HT1080 (cell line): ENCODE measurements around the gene CLDN11. TPM values are rescaled to one million over a fixed set of nuclear protein-coding genes. Genes with fewer than 3 reads are reported as not detected.

Experiments used
- DNase-seq: peaks from one replicate; pipeline ENCODE4 v3.0.0-alpha.2; 2015; ENCODE audit warnings: low read depth
- total RNA-seq: library from RNA; depleted of rRNA; stranded (reverse); fragments of >200 nt; shearing (Covaris generic); gene quantifications from 2 replicates; pipeline ENCODE4 v1.2.3, GENCODE V29; 2014

The CLDN11 gene
- total RNA-seq, 1 experiment from 2014 or later, result not detected

DNA sequence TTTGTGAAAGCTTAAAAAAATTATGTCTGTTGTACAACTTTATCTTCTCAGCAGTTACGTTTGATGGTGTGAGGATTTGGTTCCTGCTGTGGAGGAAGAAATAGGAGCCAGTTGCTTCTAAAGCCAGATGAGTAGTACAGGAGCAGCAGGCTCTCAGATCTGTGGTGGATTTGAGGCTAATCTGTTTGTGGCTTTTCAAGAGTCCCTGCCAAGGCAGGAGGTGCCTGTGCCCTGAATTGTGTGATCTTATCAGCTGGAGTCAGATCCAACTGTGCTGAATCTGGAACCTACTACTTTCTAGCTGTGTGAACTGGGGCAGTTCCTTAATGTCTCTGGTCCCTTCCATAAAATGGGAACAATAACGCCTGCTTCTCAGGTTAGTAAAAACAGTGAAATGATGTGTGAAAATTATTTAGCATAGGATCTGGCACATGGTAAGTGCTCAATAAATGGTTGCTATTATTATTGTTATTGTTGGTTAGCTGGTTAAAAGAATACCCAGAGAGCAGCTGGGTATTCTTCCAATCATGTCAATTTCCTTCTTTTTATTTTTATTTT lies 7.7 kb downstream of the CLDN11 start:
- DNase-seq, result no peak

DNA sequence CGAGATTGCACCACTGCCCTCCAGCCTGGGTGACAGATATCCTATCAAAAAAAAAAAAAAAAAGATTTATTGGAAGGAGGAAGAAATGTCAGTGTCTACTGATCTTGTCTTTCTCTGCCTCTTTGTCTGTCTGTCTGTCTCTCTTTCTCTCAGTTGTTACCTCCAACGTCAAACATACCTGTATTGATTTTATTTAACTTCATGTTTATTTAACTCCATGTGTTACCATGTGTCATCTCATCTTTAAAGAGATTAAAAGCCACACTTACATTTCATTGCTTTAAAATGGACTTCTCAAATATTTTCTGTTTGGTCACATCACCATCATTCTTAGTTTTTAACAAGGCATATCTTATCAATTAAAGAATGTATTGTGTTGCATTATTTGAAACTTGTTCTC lies 9.4 kb downstream of the CLDN11 start:
- DNase-seq, result peak; percentile 29

DNA sequence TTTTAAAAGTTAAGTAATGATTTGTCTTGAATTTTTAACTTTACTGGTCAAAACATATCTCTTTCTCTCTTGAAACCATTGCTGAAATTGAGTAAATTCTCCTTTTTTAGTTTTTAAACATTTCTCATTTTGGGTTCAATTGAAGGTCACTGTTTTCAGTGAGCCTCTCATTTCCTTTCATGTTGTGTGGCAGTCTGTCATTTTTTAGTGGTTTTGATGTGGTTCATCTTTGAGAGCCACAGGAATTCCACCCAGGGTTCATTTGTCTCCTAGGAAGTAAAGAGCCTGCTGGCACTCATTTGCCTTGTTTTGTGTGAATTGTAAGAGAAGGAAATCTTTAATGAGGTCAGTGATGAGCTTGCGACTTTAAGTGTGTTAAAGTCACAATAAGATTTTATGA lies 10.4 kb downstream of the CLDN11 start:
- DNase-seq, result peak; percentile 80

DNA sequence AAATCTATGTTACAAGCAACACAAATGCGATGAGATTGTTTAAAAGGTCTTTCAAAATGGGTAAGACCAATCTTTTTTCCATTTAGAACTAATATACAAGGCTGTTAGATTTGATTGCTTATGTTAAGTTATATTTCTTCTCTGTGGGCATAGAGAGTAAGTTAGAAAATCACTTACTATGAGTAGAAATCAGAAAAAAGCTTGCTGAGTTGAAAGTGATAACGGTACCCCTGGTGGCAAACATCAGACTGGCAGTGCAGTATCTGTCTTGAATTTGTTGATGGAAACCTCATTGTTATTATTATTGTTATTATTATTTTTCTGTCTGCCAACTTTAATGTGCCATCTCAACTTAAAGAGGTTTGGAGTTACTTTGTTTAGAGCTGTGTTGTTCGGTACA lies 12.4 kb downstream of the CLDN11 start:
- no peak for DNase-seq

DNA sequence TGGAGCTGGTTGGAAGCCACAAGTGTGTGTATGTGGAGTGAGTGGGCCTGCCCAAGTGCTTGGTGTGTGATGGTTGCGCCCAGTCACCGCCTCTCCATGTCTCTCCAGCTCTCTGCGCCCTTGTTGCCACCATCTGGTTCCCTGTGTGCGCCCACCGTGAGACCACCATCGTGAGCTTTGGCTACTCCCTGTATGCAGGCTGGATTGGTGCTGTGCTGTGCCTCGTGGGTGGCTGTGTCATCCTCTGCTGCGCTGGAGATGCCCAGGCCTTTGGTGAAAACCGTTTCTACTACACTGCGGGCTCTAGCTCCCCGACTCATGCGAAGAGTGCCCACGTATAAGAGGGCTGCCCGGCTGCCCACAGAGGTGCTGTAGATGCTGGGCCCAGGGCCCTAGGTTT lies 13.7 kb downstream of the CLDN11 start:
- DNase-seq, result no peak

DNA sequence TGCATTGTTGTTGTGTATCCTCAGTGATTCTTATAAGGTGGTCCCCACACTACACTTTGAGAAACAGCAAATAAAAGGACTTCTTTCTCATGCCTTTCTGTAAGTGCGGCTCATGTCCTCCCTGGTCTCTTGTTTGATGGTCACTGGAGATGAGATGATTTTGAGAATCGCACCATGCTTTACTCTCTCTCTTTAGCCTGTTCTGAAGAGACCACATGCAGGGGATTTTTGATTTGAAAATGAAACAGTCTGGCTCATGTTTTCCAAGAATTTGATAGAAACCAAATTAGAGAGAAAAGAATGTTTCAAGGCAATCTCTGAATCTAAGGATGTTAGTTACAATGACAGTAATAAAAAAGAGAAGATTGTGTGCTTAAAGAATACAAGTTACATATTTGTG lies 18.0 kb downstream of the CLDN11 start:
- no peak for DNase-seq

DNA sequence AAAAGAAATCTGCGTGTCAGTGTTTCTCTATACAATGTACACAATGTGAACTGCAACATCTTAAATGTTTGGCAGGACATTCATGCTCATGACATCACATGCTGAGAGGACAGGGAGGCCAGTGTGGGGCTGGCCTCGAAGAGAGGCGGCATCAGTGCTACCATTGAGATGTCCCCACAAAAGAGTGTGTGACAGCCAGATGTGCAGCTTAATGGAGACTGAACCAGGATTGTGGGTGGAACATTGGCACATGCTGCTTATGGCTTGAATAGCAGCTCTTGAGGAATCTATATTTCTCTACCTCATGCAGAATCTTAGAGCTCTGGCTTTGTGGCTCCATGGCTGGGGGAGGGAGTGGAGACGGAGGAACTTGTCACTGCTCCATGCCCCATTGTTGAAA lies 18.5 kb downstream of the CLDN11 start:
- DNase-seq, result no peak

DNA sequence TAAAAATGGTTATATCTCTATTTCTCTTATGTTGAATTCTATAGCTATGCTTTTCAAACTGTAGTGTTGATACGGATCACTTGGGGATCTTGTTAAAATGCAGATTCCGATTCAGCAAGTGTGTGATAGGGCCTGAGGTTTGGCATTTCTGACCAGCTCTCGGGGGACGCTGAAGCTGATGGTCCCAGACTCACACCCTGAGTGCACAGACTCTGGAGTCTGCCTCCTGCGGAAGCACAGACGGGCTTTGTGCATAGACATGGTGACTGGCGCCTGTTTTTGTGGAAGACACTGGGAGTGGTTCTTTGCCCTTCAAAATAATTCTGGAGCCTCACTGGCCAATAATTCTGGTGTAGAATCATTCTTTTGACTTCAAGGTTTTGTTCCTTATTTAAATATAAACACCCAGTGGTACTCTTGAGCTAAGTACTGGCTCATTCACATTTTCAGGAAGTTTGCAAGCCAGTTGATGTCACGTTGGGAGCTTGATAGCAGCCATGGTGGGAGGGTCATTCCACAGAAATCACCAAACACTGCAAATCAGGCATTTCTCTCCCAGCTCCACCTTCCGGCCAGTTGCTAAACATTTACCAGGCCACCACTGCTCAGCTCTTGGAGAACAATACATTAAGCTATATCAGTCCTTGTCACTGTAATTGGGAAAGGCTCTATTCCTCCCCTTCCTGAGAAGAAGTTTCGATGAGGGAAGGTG lies 19.2 kb downstream of the CLDN11 start:
- DNase-seq, result no peak

DNA sequence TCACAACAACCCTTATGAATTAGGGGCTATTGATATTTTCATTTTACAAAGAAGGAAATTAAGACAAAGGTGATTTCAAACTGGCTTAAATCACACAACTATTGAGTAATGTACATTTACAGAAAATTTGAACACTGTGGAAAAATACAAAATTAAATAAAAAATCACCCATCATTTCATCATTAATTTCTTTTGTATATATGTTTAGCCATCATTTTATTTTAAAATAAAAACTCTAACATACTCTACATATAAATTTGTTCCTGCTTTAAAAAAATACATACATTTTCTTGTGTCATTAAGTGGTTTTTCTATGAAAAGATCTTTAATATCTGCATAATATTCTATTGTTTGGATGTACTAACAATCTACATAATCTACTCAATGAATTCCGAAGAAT lies 20.2 kb downstream of the CLDN11 start:
- DNase-seq, result no peak

DNA sequence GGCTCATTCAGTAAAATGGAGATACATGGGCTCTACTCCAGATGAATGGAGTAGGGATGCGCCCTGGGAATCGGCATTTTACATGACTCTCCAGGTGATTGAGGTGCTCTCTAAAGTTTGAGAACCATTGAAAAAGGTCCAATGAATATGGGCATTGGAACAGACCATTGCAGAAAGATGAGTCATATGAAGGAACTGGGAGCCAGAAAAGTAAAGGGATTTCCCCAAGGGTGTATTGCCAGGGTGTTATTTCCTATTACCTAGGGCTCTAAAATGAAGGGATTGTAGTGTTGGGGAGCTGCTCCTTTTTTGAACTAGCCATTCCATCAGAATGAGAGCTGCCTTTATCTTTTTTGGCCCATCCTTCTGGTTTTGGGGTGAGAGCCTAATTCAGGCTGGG lies 21.7 kb downstream of the CLDN11 start:
- peak; percentile 47 for DNase-seq

DNA sequence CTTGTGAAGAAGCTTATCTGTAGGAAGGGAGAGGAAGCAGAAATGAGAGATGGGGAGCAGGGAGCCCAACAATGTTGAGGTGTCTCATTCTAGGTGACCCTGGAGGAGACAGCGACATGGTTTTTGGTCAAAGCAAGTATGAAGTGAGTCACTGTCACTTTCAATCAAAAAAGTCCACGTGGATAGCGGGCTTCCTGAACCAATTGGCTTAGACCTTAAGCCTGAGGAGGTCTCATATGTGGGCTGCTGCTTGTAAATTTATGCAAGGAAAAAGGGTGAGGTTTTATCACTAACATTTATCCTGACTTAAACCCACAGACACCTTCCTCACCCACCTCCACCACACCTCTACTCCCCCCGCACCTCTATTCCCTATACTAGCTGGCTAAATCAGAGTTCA lies 22.7 kb downstream of the CLDN11 start:
- DNase-seq, result no peak

DNA sequence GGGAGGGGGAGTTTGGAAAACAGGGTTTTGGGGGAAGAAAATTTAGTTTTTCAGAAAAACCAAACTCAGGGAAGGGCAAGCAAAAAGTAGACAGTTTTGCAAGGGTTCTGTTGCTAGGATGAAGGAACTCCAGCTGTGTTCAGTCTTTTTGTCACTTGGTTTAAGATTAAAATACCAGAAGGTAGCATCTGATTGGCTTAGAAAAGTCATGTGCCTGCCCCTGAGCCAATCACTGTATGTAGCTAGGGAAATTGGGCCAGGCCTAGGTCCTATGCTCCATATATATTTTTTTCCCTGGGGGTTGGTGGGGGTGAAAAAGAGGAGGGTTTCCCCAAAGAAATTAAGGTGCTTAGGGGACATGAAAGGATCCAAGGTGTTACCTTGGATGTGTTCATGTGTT lies 24.3 kb downstream of the CLDN11 start:
- DNase-seq, result no peak

DNA sequence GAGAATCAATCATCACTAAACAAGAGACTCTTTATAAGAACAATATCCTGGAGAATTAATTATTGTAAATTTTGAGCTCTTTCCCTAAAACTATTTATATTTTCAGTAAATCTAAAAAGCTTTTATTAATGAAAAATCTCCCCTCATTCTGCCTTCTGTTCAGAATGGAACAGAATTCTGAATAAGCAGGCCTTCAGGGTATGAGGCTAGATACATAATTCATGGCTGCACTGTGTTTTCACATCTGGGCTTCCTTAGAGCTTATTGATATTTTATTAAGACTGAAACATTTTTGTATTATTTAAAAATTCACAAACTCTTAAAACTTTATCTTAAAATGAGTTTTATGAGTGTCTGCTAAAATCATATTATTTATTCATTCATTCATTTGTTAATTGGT lies 24.8 kb downstream of the CLDN11 start:
- DNase-seq, result no peak

DNA sequence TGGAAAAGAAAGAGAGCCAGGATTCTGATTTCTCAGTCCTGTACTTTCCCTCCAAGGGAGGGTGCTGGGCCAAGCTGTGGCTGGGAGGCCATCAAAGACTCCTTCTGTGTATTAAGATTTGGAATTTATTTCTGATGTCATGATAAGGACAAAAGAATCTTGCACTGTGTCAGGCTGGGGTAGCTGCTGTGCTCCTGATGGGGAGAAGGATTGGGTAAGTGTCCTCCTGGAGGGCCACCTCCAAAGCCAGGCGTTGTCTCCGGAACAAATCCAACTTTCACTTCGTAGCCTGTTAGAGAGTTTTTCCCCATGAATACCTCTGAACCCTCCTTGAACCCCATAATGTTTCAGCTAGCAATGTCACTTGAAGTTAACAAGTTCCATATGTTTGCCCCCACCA lies 29.9 kb downstream of the CLDN11 start:
- no peak for DNase-seq

DNA sequence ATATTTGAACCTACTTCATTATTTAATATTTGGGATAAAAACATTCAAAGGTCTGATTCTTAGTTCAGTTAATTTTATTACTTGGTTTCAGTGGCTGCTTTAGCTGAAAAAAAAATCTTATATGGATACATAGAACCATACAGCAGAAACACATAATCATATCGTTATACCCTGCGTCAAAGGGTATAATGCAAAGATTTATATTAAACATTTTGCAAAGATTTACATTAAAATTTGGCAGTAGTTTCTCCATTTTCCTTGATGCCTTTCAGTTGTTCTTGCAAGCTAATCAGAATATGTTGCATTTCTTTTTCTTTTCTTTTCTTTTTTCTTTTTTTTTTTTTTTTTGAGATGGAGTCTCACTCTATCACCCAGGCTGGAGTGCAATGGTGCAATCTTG lies 31.4 kb downstream of the CLDN11 start:
- DNase-seq, result no peak

DNA sequence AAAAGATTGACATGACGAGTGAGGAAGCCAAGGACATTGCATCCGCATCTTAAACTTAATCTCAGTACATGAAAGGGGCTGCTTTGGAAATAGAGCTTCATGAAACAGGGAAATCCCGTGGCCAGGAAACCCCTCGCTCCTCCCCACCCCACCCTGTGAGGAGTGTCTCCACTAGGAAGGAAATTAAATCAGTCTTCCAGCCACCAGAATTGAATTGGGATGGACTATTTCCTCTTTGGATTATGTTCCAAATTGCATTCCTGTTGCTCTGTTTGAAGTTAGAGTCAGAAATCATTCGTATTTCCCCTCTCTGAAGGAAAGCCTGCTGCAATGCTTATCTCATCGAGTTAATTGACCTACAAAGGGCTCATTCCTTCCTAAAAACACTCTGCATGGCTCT lies 35.8 kb downstream of the CLDN11 start:
- DNase-seq, result no peak

DNA sequence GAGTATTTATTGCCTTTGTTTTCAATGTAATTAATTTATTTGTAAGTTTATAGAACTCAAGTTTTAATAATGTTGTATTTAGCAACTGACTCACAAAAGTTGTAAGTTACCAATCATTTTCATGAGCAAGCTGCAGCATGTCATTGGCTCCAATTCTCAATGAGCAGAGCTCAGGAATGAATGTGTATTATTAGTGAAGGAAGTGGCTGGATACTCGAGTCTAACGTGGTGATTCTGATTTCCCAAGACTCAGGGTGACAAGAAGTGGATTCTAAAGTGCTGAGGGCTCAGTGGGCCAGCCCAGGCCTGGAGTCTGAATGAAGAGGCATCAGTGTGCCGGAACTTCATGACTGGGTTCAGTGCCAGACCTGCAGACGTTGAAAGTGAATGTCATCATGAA lies 39.6 kb downstream of the CLDN11 start:
- no peak for DNase-seq

DNA sequence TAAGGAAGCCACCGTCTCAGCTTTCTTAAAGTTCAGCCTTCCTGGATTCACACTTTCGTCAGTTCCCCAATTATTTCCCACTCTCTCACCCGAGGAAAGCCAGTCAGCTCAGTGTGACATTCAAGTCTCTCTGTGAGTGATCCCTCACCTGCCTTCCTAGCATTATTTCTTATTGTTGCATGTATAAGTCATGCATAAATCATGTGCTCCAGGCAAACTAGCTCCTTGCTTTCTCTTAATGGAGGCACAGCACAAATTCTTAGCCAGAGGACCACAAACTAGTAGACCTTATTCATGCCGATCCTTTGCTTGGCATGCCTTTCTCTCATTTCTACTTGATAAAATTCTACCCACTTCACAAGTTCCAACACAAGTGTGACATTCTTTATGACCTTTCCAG lies 44.3 kb downstream of the CLDN11 start:
- no peak for DNase-seq

DNA sequence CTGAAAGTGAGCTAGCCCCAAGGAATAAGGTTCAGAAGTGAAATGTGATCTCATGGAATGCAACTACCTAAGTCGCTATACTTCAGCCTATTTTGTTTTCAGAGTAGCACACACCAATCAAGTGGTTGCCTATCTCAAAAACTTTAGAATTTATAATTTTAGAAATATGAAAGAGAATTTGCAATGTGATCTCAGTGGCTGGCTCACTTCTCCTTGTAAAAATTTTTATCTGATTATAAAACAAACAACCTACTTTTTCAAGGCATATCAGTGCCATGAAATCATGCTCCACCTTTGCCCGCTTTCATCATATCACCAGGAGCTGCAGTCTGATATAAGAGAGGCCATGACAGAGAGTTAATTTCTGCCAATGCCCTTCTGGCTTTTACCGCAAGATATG lies 47.3 kb downstream of the CLDN11 start:
- DNase-seq, result no peak

DNA sequence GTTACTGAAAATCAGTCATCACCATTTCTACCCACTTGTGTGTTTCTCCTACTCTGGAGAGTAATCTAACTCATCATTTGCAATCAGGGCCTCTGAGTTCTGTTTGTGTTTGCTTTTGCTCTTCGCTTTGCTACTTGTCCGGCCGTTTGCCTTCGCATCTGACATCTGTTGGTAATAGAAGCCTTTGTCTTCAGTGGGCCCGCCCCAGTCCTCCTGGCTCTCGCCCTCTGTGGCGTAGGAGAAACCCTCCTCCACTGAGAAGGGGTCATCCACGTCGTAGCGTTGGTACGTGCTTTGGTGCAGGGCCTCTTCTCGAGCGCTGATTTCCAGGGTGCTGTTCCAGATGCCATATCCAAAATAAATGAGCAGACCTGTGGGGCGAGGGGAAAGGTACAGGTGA lies 48.3 kb downstream of the CLDN11 start:
- DNase-seq, result no peak

DNA sequence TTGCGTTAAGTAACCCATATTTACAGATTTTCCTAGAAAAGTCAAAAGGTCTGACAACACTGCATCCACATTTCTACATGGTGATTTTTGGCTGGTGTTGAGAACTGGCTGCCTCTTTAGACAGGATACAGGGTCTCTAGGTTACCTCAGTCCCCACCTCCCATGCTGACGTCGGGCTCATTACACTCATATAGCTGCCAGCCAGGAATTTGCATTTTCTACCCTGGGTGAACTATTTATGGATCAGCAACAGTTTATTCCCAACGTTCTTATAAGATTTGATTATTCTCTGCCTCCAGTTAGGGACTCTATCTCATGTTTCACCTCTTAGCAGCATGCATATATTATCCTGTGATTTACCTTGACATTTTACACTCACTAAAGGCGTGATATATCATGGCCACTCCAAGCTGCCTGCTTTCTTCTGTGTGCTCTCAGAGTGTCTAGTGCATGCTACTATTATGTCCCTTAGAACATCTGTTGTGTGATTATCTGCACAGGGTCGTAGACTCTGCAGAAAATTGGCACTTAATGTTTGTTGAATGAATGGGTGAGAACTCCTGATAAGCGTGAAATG lies 49.0 kb downstream of the CLDN11 start:
- DNase-seq, result no peak

DNA sequence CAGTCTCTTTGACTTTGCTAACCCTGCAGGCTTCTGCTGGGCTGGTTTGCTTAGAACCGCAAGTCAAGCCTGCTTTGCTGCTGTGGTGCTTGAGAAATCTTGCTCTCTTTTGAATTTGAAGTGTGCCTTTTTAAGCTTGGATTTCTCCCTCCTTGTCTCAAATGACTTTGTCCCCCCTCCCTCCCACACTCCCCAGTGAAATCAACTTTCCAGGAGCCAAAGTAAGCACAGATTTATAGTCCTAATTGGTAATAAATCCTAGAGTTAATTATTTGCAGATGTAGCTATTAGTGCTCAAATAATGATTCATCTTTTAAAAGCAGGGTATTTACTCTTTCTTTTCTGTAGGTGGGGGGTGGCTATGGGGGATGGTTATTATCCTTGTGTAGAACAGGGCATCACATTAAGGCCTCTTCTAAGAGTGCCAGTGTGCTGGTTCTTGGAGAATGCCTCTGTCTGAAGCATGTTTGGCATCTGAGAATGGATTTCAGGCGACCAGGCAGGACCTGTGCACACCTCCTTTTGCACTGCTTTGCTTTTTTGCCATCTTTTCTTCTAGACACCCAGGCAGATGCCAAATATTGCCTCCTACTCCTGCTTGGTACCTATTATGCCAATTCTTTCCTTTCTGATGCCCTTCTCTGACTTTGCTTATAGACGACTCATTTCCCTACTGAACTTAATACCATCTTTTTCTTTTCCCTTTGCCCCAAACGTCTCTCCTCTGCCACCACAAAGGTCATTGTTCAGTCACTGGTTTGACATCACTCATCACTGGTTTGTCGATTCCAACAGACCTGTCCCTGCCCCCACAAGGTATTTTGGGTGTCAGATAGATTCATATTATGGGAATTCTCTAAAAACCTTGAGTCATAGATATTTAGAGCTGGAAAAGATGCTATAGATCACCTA lies 50.7 kb downstream of the CLDN11 start:
- no peak for DNase-seq
